Esophagus muscularis mucosa (tissue), 4 donors: ENCODE data around the gene DCTD.

Source experiments
- CTCF ChIP-seq, 3 experiments: fragments of 200-600 bp in 2 of 3; fragments of 450-650 bp in 1 of 3; sonication (generic) in 2 of 3; IDR thresholded peaks; one replicate each; pipeline ENCODE4 v1.5.1; 2017 to 2019; ENCODE audit warnings: antibody characterized with exemption in 3 of 3, mild to moderate bottlenecking in 2 of 3, moderate library complexity in 1 of 3
- EP300 ChIP-seq: sonication (generic); formaldehyde crosslinking; IDR thresholded peaks from one replicate; pipeline ENCODE4 v1.6.1; 2017; ENCODE audit warnings: antibody characterized with exemption
- POLR2A ChIP-seq: fragments of 450-650 bp; IDR thresholded peaks from one replicate; pipeline ENCODE4 v1.6.1; 2017; ENCODE audit warnings: antibody characterized with exemption, moderate library complexity, mild to moderate bottlenecking, low read depth
- POLR2AphosphoS5 ChIP-seq, 2 donors: sonication (generic); formaldehyde crosslinking; IDR thresholded peaks; one replicate each; pipeline ENCODE4 v1.6.1; 2017; ENCODE audit warnings: antibody characterized with exemption in 2 of 2

GRCh38 chr4:182955411-182955810 lies 38.2 kb upstream of the DCTD start:
- TF ChIP-seq CTCF (IDR thresholded peaks at IDR 0.05): no peak
- TF ChIP-seq POLR2A: no peak
- no peak for TF ChIP-seq POLR2AphosphoS5 (IDR thresholded peaks at IDR 0.05)
- no peak for TF ChIP-seq EP300
